WERI-Rb-1 (cell line): ENCODE data around the gene PLEKHG1.

Experiments
- DNase-seq: peaks from one replicate; pipeline ENCODE4 v3.0.0-alpha.2; 2020
- H3K27ac ChIP-seq: fragments of 250-450 bp; sonication (Bioruptor Pico); 2 replicates; pipeline ENCODE4 v1.5.1; 2020; ENCODE audit warnings: mild to moderate bottlenecking, moderate library complexity
- H3K27me3 ChIP-seq: fragments of 250-450 bp; sonication (Bioruptor Pico); 2 replicates; pipeline ENCODE4 v1.5.1; 2021; ENCODE audit warnings: mild to moderate bottlenecking, low read depth, moderate library complexity; ENCODE audit not compliant: insufficient read depth, severe bottlenecking
- H3K36me3 ChIP-seq: fragments of 250-450 bp; sonication (Bioruptor Pico); 2 replicates; pipeline ENCODE4 v1.5.1; 2020; ENCODE audit warnings: mild to moderate bottlenecking, moderate library complexity
- H3K4me3 ChIP-seq: 2 replicates; pipeline ENCODE4 v1.5.1; 2011; ENCODE audit warnings: low read depth, mild to moderate bottlenecking, control low read depth, low read length
- H3K9me3 ChIP-seq: fragments of 250-450 bp; sonication (Bioruptor Pico); 2 replicates; pipeline ENCODE4 v1.5.1; 2021; ENCODE audit warnings: mild to moderate bottlenecking, moderate library complexity; ENCODE audit not compliant: severe bottlenecking
- CTCF ChIP-seq: IDR thresholded peaks from 2 replicates; pipeline ENCODE4 v1.5.1; 2011; ENCODE audit warnings: low read depth, mild to moderate bottlenecking, control low read depth, inconsistent platforms, low read length

The PLEKHG1 gene

GRCh38 chr6:150622941-150623874 is 23.5 kb downstream of the PLEKHG1 start:
- Histone ChIP-seq H3K4me3 (no peak overlapping the region), H3K9me3 (no peaks in the 10 kb centered on the region), H3K36me3 (no peaks in the 10 kb centered on the region), H3K27ac (no peak overlapping the region), H3K27me3 (peaks cover 7% of the 10 kb centered on the region)
- no peak for TF ChIP-seq CTCF
- no peak for DNase-seq

GRCh38 chr6:150624191-150624590 is 24.5 kb downstream of the PLEKHG1 start:
- no peak for TF ChIP-seq CTCF
- H3K4me3 ChIP-seq, result no peak overlapping the region
- no peaks in the 10 kb centered on the region for H3K9me3 ChIP-seq
- H3K27ac ChIP-seq, result no peak overlapping the region
- no peak for DNase-seq
- H3K36me3 ChIP-seq, result no peaks in the 10 kb centered on the region
- H3K27me3 ChIP-seq, result peaks cover 7% of the 10 kb centered on the region

GRCh38 chr6:150625927-150626326 is 26.2 kb downstream of the PLEKHG1 start:
- TF ChIP-seq CTCF, result no peak
- Histone ChIP-seq H3K9me3 (no peaks in the 10 kb centered on the region), H3K36me3 (no peaks in the 10 kb centered on the region), H3K4me3 (no peak overlapping the region), H3K27me3 (peaks cover 7% of the 10 kb centered on the region), H3K27ac (no peak overlapping the region)
- DNase-seq, result no peak

GRCh38 chr6:150627154-150627553 is 27.5 kb downstream of the PLEKHG1 start:
- no peak for TF ChIP-seq CTCF
- Histone ChIP-seq H3K4me3 (no peak overlapping the region), H3K9me3 (no peaks in the 10 kb centered on the region), H3K36me3 (no peaks in the 10 kb centered on the region), H3K27me3 (peaks cover 15% of the 10 kb centered on the region), H3K27ac (no peak overlapping the region)
- DNase-seq, result no peak

- no peak for TF ChIP-seq CTCF
- peaks cover 11% of the 10 kb centered on the region for H3K27me3 ChIP-seq
- no peak overlapping the region for H3K27ac ChIP-seq
Observed at GRCh38 chr6:150627585-150628025, 27.9 kb downstream of the PLEKHG1 start.

More at GRCh38 chr6:150627585-150628025, 27.9 kb downstream of the PLEKHG1 start:
- H3K9me3 ChIP-seq, result no peaks in the 10 kb centered on the region
- H3K4me3 ChIP-seq, result no peak overlapping the region
- no peak for DNase-seq
- no peaks in the 10 kb centered on the region for H3K36me3 ChIP-seq
